ENCODE measurements around the gene AK9.

GRCh38 chr6:109687271-109687761 is 3.7 kb downstream of the AK9 start:
- TF ChIP-seq, protein P1, sequence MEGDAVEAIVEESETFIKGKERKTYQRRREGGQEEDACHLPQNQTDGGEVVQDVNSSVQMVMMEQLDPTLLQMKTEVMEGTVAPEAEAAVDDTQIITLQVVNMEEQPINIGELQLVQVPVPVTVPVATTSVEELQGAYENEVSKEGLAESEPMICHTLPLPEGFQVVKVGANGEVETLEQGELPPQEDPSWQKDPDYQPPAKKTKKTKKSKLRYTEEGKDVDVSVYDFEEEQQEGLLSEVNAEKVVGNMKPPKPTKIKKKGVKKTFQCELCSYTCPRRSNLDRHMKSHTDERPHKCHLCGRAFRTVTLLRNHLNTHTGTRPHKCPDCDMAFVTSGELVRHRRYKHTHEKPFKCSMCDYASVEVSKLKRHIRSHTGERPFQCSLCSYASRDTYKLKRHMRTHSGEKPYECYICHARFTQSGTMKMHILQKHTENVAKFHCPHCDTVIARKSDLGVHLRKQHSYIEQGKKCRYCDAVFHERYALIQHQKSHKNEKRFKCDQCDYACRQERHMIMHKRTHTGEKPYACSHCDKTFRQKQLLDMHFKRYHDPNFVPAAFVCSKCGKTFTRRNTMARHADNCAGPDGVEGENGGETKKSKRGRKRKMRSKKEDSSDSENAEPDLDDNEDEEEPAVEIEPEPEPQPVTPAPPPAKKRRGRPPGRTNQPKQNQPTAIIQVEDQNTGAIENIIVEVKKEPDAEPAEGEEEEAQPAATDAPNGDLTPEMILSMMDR (IDR thresholded peaks at IDR 0.05 in 4 of 5, conservative IDR thresholded peaks at IDR 0.05 in 1 of 5): no peak
- TF ChIP-seq POLR2A (IDR thresholded peaks at IDR 0.05): no peak

Measured in gastrocnemius medialis (tissue), 4 donors.